ENCODE results near the gene GTPBP1.

- TF ChIP-seq CTCF (conservative IDR thresholded peaks at IDR 0.05; ENCODE audit: low read depth, low read length) (no peak), MAZ (IDR thresholded peaks at IDR 0.05; ENCODE audit: borderline replicate concordance, low read depth, low read length) (no peak), RAD21 (IDR thresholded peaks at IDR 0.05; ENCODE audit: low read length) (no peak), MXI1 (IDR thresholded peaks at IDR 0.05; ENCODE audit: borderline replicate concordance, low read depth, low read length) (no peak), POLR2A (IDR thresholded peaks at IDR 0.05; ENCODE audit: low read depth, low read length) (no peak), FOS (IDR thresholded peaks at IDR 0.05; ENCODE audit: low read depth, low read length) (no peak), BHLHE40 (IDR thresholded peaks at IDR 0.05; ENCODE audit: low read depth, low read length) (no peak), CHD1 (IDR thresholded peaks at IDR 0.05; ENCODE audit: low read depth, low read length) (no peak)
Measured at GRCh38 chr22:38753948-38754750, 48.4 kb downstream of the GTPBP1 start.

Measured in IMR-90 (cell line).